HG03565 (cell line): ENCODE data around the gene EPHB1.

ENCODE experiments used
- ATAC-seq: cut with Tn5 transposase; IDR thresholded peaks from one replicate; pipeline ENCODE4 v1.9.1; 2021; ENCODE audit warnings: mild to moderate bottlenecking, moderate library complexity; ENCODE audit not compliant: unreplicated experiment

The EPHB1 gene

DNA sequence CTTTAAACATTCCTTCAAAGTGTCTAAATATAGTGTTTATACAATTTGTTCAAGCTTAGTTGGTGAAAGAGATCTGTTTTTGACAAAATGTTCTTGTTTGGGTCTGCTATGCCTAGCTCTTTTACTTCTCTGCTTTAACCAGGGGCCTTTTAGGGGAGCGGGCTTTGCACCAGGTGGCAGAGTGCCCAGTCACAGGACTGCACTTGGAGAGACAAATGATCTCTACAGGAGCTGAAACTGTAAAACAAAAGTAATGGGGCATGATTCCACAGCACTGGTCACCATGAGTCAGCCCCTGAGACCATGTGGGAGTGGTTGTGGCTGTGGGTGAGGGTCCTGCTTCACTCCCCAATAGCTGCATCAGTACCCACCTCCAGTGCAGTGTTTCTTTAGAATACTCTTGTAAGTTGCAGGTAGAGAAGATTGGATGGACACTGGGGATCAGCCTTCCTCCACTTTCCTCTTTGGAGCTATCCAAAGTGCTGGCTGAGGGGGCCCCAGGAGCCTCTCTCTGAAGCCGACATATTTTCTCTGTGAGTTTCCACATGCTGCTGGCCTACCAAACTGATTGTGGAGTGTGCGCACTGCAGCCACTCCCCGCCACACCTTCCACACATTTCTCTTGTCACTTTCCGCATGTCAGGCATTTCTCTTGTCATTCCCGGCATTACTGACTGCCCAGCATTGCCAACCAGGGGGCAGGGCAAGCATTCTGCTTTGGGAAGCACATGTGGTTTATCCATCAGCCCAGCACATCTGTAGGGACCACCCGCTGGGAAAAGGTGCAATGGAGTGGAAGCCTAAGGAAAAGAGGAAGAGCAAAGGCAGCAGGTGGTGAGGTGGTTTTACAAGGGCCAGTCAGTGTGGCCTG lies 110.0 kb downstream of the EPHB1 start:
- peak; percentile 14 for ATAC-seq

DNA sequence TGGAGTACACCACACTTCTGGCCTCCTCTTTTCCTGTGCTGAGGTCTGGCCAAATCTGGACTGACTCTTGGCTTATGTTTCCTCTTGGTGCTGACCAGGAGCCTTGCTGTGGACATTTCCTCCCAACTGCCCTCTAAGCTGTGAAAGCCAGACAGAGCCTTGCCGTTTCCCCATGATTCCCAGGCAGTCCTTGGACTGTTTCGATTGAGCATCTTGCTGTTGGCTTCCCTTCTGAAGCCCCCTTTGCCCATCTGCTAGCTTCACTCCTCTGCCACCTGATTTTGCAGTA lies 110.5 kb downstream of the EPHB1 start:
- ATAC-seq = no peak

DNA sequence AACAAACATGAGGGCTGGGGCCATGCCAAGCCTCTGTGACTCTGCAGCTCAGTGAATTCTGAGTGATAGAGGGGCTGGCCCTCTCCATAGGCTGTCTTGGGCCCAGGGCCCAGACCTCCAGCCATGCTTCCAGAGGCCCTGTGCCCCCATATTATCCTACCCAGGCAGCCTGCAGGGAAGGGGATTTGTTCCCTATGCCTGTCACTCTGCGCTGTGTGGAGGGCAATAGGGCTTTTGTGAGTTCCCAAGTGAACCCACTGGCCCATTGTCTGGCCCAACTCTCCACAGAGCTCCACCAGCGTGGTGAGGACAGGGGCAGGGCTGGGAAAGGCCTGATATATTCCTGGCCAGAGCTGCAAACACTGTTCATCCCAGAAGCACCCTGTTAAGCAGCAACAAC lies 113.2 kb downstream of the EPHB1 start:
- ATAC-seq = no peak

DNA sequence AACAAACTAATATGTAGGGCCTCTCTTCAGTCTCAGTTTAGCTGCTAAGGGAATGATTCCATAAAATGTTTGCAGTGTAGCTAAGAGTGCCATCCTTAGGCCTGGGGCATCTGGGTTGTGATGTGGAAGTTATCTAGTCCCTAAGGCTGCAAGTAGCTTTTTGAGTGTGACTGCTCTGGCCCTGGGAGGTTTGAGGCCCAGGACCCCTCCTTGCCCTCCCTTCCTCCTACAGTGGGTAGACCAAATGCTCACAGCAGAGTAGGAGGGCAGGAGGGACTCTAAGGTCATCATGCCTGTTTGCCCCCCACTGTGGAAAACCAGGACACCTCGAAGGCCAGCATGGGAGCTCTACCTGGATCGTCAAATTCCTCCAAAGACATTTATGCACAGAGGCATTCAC lies 115.0 kb downstream of the EPHB1 start:
- ATAC-seq = no peak

DNA sequence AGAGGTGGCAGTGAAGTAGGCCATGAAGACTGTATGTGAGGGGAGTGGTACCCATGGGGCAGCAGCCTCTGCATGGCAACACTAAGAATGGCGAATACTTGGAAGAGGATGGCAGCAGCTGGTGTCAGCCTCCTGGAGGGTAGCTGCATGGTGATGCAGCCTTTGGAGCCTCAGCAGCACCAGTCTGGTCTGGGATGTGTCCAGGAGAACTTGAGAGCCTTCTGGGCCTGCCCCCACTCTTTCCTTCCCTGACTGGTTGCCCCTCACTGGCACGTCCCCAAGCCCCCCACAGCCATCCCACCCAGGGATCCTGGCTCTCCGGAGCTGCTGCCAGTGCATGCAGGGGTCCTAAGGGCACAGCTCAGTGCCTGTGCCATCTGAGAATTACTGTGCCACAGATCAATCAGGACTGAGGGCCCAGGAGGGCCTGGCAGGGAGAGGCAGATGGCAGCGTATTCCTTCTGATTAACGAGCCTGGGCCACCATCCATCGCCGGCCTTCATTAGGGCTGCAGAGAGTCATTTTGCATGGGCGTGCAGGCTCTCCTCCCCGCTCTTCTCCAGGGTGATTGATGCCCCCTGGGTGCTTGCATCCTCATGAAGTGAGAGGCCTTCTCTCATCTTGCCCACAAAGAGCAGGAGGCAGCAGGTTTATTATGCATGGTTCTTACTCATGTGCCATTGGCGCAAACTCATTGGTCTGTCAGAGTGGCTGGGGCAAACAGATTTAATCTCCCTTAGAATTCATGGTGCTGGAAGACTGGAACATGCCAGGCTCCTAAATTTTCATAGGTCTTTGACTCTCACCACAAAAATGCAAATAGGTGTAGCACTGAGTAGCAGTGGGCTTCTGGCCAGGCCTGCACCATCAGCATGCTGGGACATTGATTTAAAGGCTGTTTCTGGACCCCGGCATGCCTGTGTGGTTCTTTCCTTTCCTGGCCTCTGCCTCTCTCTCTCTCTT lies 116.8 kb downstream of the EPHB1 start:
- no peak for ATAC-seq

DNA sequence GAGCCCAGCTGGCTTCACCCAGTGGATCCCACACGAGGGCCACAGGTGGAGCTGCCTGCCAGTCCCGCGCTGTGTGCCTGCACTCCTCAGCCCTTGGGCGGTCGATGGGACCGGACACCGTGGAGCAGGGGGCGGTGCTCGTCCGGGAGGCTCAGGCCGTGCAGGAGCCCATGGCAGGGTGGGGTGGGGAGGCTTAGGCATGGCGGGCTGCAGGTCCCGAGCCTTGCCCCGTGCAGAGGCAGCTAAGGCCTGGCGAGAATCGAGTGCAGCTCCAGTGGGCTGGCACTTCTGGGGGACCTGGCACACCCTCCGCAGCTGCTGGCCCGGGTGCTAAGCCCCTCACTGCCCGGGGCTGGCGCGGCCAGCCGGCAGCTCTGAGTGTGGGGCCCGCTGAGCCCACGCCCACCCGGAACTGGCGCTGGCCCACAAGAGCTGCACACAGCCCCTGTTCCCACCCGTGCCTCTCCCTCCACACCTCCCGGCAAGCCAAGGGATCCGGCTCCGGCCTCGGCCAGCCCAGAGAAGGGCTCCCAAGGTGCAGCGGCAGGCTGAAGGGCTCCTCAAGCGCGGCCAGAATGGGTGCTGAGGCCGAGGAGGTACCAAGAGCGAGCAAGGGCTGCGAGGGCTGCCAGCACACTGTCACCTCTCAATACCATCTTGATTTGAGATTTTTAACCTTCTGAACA lies 121.4 kb downstream of the EPHB1 start:
- ATAC-seq = no peak

DNA sequence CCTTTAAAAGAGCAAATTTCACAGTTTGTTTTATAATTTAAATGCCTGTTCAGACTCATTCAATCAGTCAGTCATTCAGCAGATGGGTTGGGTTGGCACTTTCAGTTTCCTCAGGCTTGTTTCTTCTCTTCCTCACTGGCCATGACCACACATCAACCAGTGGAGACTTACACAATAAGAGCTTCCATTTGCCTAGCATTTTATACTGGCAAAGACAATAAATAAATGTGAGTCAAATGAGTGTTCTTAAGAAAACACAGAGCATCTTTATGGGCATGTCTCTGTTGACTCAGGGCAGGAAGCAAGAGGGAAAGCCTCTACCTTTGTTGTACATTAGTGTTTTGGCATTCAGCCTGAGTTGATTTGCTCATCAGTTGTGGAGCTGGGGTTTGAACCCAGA lies 122.6 kb downstream of the EPHB1 start:
- ATAC-seq = no peak

DNA sequence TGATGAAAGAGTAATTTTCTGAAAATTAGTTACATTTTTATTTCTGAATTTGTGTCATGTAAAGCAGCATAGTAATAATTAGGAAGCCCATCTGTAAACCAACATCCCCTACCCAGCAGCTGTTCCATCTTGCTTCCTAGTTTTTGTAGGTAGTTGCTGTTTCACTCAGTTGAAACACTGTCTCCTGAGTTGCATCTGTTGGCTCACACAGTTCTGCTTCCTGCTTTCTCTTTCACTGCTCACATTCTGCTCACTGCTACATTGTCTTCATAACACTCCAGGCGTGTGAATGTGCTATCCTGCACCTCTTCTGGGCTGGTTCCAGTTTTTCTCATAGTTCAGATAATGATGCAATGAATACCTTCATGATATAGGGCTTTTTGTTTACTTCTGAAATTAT lies 123.4 kb downstream of the EPHB1 start:
- peak; percentile 93 for ATAC-seq

DNA sequence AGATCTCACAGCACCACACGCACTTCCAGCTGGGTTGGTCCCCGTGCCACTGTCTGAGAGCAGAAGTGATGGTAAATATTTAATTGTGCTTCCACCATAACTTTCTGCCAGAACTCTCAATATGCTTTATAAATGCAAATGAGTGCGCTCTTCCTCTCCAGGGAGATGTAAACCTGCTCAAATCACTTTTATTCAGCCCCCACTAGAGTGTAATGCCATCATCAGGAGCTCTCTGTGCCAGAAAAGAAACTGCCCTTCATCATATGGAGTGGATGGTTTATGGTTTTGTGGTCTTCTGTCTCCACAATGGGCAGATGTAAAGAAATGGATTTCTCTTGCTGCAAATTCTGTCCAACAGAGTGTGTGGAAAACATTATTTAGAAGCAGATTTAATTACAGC lies 127.0 kb downstream of the EPHB1 start:
- ATAC-seq = no peak

DNA sequence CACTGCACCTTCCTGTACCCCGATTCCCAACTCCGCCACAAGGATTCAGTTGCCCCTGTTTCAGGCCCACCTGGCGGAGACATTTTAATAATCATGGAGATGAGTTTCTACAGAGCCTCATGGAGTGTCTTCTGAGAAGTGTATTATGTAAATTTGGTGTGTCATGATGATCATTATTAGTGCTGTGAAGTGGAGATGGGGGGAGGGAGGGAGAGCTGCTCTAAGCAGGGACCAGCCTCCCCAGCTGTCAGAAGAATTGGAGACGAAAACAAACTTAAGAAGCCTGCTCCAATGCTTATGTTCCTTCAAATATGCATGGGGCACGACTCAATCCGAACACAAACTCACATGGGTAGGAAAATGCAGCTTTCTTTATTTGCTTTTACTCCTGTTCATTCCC lies 127.8 kb downstream of the EPHB1 start:
- no peak for ATAC-seq

DNA sequence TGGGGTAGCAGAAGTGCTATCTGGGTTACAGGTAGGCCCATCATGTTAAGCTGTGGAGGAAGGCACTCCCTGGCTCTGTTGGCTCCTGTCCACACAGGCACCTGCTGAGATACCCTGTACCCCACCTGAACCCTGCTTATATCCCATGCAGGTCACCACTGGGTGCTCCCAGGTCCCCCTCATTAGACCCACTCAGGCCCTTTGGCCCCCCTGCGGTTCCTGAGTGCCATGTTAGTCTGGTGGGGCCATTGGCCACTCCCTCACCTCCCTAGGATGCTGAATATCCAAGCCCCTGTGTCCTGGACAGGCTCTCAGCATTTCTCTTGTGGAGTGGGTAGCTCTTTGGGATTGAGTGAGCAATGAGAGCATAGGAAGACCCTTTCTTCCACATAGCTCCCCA lies 128.2 kb downstream of the EPHB1 start:
- ATAC-seq = no peak

DNA sequence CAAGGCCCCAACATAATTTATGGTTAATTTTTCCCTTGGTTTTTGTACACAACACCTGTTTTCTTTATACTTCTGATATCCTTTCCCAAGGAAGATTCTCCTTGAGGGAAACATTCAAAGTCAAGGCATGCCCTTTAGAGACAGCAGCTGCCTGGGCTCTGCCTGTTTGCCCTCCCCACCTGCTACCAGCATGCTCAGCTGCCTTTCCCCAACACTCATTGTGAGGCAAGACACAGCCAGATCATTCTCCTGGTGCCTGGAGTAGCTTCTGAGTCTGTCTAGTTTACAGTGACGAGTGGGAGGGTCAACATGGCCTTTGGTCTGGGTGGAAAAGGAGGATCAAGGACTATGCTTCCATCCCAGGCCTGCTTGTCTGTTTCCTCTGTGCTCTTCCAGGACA lies 132.5 kb downstream of the EPHB1 start:
- no peak for ATAC-seq

DNA sequence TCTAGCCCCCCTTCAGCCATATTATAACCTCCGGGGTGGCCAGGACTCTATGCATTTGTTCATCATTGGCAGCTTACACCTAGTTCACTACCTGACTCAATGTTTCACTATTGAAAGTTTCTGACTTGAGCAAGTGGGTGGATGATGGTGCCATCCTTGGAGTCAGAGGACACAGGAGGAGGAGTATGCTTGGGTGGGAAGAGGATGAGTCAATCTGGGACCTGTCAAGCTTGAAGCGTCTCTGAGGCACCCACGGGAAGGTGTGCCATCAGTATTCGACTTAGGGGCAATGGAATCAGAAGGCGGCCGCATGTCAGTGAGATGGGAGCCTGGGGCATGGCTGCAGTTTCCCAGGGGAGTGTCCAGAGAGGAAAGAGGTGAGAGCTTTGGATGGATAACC lies 133.3 kb downstream of the EPHB1 start:
- ATAC-seq = no peak

DNA sequence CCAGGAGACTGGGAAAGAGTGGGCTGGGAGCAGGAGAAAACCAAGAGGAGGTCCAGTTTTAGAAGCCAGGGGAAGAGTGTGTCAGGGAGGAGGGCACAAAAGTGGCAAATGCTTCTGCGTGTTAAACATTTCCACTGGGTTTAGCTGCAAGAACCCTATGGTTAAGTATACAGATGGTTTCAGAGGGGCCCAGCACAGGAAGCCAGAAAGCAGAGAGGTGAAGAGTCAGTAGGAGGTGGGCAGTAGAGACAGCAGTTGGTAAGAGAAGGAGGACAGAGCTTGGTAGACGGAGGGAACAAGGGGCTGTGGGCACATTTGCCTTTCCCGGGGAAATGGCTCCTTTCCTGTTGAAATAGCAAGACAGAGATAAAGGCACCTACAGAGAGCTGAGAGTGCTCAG lies 133.8 kb downstream of the EPHB1 start:
- no peak for ATAC-seq

DNA sequence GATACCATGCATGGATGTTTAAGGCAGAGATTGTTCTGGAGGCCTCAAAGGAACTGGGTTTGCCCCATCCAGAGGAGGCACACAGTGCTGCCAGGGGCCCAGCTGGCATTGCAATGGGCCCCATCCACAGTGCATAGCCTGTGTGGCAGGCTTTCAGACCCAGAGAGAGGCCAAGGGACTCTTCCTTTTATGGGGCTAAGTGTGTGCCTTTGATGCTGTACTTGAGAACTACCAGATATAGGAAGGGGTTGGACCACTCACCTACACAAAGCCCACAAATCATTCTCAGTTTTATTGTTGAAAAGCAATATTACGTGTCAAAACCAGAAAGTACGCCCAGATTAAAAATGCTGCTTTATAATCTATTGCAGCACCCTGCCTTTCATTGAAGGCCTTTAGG lies 134.9 kb downstream of the EPHB1 start:
- ATAC-seq = peak; percentile 73

DNA sequence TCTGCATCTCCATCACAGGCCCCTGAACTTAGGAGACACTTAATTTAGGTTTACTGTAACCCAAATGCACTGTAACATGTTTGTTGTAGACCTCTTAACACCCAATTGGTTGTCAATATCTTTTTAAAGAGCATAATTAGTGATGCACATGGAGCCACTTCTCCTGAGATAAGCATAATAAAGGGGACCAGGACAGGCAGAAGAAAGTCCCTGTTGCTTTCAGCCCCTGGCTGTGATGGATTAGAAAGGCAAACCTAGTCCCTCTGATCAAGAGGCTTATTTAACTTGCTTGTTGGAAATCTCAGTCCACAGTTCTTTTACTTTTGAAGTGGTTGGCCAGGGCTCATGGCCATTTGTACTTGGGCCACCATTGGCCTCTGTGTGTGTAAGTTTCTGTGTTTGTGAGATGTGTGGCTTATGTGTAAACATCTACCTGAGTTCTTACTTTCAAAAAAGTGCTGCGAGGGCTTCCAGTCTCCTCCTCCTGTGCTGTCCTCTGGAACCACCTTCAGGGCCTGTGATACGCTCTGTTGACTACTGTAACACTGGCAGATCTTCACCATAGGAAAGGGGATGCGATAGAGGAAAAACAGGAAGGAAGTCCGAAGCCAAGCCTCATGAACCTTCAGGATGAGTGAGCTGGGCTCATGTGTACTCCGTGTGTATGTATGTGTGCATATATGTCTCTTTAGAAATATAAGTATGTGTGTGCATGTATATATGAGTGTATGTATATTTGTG lies 136.2 kb downstream of the EPHB1 start:
- no peak for ATAC-seq

DNA sequence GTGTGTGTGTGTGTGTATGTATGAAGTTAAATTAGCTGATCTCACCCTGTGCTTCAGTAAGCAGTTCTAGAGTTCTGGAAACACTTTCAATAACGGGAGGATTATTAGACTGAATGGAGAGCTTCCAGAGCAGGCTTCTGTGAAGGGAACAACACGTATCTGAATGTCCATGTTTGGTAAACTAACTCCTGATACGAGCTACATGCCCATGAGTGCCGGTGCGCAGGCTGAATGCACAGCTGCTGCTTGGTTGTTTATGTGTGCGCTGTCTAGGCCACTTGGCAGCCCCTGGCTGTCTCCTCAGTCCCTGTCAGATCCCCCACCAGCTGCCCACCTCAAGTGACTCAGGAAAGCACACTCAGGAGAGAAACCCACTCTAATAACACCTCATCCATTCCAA lies 137.0 kb downstream of the EPHB1 start:
- no peak for ATAC-seq

DNA sequence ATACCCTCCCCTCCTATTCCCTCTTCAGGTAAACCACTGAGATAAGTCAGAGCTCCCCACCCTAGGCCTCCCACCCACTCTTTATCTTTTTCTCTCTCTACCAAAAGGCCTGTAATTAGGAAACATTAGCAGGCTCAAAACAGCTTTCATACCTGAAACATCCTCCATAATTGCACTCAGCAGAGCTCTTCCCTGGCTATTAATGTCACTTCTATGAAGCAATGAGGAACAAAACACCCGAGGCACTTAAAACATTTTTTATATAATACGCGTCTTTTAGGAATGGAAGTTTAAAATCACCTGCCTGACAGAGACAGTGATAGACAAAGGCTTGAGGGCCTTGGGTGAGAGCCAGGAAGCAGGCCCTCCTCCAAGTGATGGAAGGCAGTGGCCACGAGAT lies 138.9 kb downstream of the EPHB1 start:
- no peak for ATAC-seq

DNA sequence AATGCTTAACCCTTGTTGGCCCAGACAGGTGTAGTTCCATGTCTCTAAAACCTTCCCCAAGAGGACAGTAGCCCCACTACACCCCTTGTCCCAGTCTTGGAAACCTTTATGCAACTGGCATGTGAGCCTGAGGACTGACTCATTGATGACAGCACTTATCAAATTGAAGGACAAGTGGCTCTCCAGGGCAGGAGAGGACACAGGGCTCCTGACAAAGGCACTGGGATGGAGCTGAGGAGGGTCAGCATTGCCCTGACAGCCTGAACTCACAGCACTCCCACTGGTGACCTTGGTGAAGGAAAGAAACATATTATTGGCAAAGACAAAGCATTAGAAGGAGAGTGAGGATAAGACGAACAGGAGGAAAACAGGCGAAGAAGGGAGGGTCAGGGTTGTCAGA lies 139.9 kb downstream of the EPHB1 start:
- ATAC-seq = no peak

DNA sequence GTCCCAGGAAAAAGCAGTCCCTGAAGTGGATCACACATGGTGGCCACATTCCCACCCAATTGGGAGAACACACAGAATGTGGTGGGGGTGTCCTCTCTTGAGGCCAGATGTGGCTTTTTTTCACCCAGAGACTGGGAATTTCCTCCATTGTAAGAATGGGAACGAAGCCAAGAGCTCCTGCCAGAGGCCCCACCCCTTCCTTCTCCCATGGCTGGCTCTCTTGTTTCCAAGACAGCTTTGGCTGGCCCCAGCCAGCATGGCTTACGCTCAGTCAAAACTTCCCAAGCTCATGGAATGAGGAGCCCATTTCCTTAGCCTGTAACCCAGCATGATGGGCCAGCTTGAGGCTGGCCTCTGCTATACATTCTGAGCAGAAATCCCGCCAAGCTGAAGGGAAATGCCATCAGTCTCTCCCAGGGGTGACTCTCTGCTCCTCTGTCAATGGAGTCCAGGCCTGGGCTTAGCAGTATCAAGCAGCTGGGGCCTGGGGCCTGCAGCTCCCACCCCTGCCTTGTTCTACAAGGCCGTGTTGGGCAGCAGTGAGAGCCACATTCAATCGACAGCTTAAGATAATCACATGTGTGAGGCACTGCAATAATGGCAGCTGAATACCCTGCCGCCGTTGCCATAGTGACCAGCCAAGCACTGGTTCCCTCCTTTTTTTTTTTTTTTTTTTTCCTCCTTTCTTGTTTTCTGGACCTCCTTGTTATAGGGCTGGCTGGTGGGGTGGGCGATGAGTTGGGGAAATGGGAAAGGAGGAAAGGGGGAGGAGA lies 142.4 kb downstream of the EPHB1 start:
- ATAC-seq = no peak
